HT-29 (cell line): ENCODE measurements around the gene CROCC2. TPM values are rescaled to one million over a fixed set of nuclear protein-coding genes. Genes with fewer than 3 reads are reported as not detected.

Experiments
- DNase-seq: peaks from one replicate; pipeline ENCODE4 v3.0.0-alpha.2; 2015; ENCODE audit warnings: low spot score
- total RNA-seq: library from RNA; depleted of rRNA; stranded (reverse); fragments of >200 nt; shearing (Covaris generic); gene quantifications from 2 replicates; pipeline ENCODE4 v1.2.3, GENCODE V29; 2014

CROCC2 gene
- total RNA-seq, 1 experiment from 2014 or later: not detected

DNA sequence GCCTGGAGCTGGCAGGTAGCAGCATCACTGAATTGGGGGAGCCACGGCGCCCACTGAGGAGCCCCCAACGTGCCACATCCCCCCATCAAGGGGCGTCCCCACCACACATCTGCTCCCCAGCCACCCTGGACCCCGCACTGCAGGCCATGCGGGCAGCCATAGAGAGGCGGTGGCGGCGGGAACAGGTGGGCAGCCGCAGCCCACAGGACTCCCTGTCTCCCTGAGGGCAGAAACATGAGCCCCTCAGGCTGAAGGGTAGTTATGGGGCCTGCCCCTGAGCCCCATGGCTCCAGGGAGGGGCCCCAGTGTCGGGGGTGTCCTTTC, 26.6 kb downstream of the CROCC2 start:
- no peak for DNase-seq

GRCh38 chr2:240933048-240933965, 27.2 kb downstream of the CROCC2 start:
- no peak for DNase-seq

DNA sequence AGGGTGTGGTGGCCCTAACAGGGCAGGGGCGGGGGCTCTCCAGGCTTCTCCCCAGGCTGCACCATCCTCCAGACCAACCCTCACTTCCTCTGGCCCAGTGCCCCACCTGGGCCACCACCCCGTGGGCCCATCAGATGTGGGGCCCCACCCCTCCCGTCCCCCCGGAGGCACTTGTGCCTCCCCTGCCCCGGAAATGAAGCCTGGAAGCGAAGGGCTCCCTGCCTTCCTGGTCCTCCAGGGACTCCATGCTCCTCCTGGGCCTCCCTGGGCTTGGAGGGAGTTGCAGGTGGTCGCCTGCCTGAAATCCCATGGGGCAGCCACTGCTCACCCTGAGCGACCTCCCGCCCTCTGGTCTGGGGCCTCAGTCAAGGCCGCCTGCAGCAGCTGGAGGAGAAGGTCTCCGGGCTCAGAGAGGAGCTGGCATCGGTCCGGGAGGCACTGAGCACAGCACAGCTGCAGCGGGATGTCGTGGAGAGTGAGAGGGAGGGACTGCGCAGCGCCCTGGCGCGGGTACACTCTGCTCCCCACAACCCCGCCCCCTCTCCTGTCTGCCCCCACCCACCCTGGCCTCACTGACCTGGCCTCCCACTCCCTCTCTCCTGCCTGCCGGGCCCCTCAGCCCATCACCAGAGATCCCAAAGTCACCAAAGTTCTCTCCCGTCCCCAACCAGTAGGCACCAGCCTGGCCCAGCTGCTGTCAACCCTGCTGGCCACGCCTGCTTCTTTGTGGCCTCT, 28.0 kb downstream of the CROCC2 start:
- DNase-seq: no peak

DNA sequence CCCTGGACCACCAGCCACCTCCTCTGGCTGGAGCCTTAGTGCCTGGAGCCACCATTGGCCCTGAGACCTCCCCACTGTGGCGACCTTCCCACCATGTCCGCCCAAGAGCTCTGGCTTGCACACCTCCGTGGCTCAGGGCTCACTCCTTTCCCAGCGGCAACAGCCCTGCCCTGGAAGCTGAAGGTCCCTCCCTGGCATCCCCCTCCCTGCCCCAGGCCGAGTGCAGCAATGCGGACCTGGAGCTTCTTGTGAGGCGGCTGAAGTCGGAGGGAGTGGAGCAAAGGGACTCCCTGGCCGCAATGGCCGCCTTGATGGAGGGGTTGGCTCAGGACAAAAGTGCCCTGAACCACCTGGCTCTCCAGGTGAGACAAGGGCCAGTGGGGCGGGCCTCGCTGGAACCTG, 28.6 kb downstream of the CROCC2 start:
- no peak for DNase-seq

DNA sequence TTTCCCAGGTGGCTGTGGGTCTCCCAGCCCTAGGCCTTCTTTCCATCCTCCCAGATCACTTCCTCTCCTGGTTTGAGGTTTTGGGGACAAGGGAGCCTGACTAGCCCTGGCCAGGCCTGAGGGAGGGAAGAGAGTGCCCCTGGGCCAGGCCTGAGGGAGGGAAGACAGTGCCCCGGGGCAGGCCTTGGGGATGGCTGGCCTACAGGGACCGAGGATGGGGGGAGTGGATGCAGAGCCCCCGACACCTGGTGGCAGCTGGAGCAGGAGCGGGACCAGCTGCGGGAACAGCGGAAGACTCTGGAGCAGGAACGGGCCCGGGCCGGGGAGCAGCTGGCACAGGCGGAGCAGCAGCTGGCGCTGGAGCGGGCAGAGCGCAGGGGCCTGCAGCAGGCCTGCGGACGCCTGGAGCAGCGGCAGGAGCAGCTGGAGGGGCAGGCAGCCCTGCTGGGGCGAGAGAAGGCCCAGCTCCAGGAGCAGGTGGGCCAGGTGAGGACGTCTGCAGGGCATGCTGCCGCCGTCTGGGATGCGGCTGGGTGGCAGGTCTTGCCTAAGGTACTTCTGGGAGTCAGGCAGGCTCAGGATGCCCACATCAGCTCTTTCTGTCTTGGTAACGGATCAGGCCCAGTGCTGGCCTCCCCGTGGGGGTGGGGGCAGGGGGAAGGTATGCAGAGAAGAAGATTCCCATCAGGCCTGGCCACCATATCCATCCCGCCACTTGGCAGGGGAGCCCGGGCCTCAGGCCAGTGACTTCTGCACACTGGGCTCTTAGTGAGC, 29.2 kb downstream of the CROCC2 start:
- DNase-seq: no peak

DNA sequence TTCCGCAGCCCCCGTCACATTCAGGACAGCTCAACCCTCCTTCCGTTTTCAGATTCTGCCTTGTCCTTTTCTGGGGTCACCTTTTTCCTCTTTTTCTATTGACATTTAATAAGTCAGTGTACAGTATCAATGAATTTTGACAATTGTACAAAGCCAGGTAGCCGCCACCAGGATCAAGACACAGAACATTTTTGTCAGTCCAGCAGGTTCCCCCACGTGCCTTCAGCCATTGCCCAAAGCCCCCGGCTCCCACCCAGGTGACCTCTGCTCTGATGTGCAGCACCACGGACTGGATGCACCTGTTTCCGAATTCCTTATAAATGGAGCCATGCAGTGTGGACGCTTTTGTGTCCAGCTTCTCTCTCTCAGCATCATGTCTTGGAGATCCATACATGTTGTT, 30.0 kb downstream of the CROCC2 start:
- no peak for DNase-seq

DNA sequence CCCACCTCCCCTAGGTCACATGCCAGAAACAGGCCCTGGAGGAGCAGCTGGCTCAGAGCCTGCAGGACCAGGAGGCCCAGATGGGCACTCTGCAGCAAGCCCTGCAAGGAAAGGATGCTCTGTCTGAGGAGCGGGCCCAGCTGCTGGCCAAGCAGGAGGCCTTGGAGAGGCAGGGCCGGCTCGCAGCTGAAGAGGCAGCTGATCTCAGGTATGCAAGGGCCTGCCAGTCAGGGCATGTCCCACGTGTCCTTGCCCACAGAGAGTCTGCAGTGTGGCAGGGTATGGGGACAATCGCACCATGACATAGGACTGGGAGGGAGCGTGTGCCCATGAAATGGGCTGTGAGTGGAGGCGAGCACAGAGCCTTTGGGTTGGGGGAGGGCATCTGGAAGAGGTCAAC, 39.9 kb downstream of the CROCC2 start:
- no peak for DNase-seq

DNA sequence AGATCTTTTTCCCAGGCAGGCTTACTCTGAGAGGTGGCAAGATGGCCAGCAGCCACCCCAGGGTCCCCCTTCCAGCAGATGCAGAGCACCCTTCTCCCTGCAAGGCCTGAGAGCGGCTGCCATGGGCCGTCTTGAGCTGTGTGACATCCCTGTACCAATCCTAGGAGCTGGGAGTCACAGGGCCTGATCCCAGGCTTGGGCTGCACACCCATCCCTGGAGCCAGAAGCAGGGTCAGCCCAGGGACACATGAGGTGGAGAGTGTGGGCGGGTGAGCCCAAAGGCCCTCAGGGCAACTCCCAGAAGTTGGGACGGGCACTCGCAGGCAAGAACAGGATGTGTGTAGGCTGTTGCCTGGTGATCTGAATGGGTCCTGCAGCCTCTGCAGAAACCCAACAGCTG, 40.5 kb downstream of the CROCC2 start:
- no peak for DNase-seq

GRCh38 chr2:240947176-240947575, 41.0 kb downstream of the CROCC2 start:
- no peak for DNase-seq

DNA sequence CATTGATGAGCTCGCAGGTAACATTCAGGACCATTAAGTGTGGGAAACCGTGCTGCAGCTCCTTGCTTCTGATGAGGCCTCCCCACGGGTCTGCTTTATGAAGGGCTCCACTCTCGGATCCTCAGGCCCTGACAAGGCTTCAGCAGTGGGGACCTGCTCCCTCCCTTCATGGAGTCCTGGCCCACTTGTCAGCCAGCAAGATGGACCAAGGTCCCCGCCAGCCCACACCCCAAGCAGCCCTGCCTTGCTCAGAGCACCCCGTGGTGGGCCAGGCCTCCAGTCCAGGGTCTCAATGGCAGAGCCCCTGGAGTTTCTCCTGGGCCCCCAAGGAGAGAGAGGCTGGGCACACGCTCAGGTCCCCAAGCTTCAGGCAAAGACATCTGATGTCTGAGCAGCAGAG, 41.5 kb downstream of the CROCC2 start:
- no peak for DNase-seq

DNA sequence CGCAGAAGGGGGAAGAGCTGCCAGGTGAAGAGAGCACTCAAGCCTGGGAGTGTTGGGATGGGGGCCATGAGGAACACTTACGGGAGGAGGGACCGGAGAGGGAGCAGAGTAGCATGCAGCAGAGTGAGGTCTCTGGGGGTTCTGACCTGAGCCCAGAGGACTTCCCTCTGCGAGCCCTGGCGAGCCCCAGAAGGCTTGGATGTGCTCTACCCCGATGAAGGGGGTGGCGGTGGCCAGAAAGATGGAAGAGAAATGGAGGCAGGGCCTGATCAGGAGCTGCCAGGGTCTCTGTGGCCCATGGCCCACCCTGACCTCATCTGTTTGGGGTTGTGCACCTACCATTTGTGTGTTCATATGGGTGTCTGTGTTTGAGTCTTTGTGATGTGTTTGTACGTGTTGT, 42.0 kb downstream of the CROCC2 start:
- DNase-seq: no peak

DNA sequence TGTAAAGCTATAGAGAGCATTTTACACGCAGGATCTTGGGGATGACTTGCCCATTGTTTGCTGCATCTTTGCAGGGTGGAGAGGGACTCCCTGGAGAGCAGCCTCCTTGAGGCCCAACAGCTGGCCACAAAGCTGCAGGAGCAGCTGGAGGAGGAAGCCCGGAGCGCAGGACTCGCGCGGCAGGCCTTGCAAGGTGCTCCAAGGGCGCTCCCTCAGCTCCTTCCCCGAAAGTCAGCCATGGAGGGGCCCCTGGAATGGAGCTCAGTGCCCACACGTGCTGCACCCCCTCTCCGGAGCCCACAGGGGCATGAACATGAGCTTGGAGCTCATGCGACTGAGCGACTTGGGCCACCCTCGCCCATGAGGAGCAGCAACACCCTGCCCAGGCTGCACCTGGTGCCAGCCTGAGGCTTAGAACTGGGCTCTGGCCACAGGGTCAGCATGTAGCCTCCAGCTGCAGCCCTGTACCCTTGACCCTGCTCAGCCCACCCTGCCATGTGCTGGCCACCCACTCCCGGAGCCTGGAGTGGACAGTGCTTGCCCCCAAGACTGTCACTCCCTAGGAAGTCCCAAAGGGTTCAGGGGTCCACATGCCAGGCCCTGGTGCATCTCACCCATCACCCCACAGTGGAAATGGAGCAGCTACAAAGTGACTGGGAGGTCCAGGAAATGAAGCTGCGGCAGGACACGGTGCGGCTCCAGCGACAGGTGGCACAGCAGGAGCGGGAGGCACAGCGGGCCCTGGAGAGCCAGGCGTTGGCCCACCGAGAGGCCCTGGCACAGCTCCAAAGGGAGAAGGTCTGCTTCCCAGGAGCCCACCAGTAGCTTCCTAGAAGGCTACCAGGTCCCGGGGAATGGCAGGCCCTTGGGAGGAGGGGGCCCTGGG, 43.0 kb downstream of the CROCC2 start:
- no peak for DNase-seq

DNA sequence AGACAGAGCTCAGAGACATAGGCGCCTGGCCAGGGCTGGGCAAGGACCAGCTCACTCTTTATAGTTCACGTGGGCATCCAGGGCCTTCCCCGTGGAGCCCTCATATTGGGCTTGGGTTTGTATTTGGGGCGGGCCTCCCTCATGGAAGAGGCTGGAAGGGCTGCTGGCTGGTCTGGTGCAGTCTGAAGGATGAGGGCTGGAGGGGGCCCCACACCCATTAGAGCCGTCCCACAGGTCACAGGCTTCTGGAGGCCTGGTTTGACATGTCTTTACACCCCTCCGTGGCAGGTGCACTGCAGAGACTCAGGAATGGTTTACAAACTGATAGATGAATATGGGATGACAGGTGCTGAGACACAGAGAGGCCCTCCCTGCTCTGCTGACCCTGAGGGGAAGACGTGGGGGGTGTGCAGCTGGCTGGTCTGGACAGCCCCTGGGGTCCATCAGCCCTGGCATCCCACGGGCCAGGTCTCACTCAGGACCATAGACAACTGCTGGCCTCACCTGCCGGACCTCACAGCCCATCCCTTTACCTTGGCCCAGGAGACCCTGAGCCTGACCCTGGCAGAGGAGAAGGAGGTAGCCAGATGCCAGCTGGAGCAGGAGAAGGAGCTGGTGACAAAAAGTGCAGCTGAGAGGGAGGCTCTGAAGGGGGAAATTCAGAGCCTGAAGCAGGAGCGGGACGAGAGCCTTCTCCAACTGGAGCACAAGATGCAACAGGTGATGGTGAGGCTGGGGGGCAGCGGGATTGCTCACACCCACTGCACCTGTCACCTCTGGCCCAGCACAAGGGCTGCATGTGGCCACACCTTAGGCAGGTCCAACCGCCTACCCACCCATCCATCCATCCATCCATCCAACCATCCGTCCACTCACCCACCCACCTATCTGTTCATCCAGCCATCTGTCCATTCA, 43.9 kb downstream of the CROCC2 start:
- no peak for DNase-seq

DNA sequence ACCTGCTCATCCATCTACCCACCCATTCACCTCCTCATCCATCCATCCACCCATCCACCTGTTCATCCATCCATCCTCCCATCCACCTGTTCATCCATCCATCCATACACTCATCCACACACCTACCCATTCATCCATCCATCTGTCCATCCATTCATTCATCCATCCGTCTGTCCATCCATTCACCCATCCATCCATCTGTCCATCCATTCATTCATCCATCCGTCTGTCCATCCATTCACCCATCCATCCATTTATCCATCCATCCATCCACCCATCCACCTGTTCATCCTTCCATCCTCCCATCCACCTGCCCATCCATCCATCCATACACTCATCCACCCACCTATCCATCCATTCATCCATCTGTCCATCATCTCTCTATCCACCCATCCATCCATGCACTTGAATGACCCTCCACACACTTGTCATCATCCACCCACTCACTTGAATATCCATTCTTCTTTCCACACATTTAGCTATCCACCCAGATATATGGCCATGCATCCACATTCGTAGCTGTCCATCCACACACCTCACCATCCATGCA, 45.0 kb downstream of the CROCC2 start:
- no peak for DNase-seq

- DNase-seq: no peak
Observed at GRCh38 chr2:240952496-240953246, 46.5 kb downstream of the CROCC2 start.

DNA sequence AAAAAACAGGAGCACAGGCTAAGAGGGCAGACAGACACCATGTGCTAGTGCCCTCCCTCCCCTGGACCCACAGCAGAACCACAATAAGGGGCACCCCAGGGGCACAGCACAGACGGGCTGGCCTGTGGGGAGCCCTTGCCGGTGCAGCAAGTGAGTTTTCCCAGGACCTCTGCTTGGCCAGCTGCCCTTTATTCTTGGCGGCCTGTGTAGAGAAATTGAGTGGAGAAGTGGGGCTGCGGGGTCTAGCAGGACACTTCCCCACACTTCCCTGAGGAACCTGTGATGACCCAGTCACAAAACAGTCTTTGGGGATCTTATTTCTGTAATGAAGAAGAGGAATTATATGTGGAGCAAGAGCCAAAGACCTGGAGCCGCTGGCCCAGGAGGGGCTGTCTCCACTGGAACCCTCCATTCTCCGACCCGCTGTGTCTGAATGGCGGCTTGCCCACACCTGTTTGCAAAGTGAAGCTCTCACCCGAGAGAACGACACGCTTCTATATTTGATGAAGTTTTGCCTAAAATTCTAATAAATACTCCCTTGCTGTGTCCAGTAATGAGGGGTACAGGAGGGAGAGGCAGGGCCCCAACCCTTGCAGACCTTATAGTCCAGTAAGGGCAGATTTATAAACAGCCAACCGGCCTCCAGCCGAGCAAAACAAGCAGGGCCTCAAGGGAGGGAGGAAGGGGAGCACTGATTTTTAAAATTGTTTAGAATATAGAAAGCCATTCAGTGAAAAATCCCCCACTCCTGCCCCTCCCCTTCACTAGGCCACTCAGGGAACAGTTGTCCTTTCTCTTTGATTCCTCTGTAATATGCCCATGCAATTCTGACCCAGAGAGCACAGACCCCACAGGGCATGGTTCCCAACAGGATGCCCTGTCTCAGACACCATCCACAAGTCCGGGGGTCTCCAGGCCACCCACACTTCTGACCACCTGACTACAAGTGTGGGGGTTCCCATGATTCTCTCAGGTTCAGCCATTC, 47.6 kb downstream of the CROCC2 start:
- no peak for DNase-seq

DNA sequence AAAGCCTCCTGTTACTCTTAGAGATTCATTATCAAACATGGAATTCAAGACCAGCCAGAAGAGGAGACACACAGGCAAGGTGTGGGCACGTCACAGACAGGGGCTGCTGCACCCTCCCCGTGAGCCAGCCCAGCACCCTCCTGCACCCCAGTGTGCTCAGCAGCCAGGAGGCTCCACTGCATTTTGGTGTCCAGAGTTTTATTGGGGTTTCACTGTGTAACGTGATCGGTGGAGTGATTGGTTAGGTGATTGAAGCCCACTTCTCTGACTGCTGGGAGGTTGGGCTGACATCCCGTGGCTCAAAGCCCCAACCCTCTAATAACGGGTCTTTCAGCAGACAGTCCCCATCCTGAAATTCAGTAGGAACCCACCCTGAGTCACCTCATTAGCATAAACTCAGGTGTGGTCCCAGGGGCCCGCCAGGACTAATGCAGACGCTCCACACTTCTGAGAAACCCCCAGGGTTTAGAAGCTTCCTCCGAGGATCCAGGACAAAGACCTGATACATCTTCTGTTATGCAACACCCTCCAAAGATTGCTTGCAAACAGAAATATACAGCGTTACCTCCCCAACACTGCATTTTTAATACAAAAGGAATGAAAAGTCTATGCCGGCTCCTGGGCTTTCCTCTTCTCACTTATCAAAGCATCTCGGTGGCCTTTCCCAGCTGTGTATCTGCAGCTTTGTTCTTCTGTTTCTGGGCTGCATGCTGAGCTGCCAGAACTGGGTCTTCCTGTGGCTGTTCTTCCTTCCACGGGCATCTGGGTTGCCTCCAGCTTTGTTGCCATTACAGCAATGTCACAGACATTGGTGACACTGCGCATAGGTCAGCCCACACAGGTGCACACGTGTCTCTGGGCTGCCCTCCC, 48.5 kb downstream of the CROCC2 start:
- no peak for DNase-seq
